T-helper 22 cell (primary cell): ENCODE data around the gene ATP13A2.

Experiments
- DNase-seq: peaks from one replicate; pipeline ENCODE4 v3.0.0-alpha.2; 2020; ENCODE audit warnings: low read depth

ATP13A2 gene, protein sequence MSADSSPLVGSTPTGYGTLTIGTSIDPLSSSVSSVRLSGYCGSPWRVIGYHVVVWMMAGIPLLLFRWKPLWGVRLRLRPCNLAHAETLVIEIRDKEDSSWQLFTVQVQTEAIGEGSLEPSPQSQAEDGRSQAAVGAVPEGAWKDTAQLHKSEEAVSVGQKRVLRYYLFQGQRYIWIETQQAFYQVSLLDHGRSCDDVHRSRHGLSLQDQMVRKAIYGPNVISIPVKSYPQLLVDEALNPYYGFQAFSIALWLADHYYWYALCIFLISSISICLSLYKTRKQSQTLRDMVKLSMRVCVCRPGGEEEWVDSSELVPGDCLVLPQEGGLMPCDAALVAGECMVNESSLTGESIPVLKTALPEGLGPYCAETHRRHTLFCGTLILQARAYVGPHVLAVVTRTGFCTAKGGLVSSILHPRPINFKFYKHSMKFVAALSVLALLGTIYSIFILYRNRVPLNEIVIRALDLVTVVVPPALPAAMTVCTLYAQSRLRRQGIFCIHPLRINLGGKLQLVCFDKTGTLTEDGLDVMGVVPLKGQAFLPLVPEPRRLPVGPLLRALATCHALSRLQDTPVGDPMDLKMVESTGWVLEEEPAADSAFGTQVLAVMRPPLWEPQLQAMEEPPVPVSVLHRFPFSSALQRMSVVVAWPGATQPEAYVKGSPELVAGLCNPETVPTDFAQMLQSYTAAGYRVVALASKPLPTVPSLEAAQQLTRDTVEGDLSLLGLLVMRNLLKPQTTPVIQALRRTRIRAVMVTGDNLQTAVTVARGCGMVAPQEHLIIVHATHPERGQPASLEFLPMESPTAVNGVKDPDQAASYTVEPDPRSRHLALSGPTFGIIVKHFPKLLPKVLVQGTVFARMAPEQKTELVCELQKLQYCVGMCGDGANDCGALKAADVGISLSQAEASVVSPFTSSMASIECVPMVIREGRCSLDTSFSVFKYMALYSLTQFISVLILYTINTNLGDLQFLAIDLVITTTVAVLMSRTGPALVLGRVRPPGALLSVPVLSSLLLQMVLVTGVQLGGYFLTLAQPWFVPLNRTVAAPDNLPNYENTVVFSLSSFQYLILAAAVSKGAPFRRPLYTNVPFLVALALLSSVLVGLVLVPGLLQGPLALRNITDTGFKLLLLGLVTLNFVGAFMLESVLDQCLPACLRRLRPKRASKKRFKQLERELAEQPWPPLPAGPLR

DNA sequence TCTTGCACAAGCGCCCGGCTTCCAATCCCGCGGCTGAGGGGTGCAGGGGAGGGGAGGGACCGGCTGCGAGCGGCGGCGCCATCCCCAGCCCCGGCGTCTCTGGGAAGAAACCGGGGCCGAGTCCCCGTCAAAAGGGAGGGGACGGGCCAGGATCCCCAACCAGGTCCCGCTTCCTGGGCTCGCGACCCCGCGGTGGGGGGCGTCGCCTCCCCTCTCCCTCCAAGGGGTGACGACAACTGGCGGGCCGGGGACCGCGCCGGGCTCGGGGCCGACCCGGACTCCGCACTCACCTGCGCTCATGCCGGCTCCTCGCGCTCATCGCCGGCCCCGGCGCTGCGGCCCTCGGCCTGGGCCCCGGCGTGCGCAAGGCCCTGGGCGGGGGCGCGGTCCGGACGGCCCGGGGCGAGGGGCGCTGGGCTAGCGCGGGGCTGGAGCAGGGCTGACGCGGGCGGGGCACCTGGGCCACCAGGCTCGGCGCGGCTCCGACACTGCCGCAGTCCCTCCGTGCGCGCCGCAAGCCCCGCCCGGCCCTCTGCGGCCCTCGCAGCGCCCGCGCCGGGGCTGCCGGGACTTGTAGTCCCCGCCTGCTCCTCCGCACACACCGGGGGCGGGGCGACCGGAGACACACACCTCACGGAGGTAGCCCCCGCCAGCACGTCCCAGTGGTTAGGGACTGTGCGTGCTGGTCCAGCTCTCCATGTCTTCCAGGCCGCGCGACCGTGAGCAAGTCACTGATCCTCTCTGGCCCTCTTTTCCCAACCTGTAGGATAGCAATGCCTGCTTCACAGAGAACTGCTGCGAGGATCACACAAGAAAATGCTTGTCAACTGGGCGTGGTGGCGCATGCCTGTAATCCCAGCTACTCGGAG, at the start of gene ATP13A2:
TSS of gene ATP13A2 (minus strand) at position 490 of the 869 bp plus-strand sequence. CDS start at position 300, 190 bp downstream.
- peak; percentile 76 for DNase-seq

DNA sequence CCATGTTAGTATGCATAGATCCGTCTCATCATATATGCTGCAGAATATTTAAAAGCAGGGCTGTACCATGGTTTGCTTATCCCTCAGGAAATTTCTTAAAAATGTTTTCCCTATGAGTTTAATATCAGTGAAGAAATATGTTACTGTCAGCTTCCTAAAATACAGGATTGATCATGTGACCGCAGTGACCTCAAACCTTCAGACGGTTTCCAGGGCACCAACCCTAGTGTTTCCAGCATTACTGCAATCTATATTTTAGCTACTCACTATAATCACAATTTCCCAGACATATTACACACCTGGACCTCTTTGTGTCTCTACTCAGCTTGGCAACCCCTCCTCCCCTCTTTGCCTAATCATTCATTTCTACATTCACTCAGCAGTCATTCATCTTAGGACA, 49.8 kb upstream of the ATP13A2 start:
- DNase-seq = no peak

DNA sequence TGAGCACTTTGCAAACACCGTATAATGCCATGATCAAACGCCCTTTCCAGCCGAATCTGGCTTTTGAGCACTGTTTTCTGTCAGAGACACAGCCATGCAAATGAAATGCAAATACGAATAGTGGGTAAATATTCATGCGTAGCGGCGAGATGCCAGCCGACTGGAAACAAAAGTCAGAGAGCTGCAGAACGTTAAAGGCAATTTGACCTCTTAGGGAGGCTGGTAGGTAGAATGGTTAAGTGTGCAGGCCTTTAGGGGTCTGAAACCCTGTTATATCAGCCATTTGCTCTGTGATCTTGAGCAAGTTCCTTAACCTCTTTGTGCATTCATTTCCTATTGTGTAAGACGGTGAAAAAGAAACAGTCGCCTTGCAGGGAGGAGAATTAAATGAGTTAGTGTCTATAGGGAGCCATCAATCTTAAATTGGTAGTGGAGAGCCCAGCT, 48.6 kb upstream of the ATP13A2 start:
- DNase-seq = no peak

DNA sequence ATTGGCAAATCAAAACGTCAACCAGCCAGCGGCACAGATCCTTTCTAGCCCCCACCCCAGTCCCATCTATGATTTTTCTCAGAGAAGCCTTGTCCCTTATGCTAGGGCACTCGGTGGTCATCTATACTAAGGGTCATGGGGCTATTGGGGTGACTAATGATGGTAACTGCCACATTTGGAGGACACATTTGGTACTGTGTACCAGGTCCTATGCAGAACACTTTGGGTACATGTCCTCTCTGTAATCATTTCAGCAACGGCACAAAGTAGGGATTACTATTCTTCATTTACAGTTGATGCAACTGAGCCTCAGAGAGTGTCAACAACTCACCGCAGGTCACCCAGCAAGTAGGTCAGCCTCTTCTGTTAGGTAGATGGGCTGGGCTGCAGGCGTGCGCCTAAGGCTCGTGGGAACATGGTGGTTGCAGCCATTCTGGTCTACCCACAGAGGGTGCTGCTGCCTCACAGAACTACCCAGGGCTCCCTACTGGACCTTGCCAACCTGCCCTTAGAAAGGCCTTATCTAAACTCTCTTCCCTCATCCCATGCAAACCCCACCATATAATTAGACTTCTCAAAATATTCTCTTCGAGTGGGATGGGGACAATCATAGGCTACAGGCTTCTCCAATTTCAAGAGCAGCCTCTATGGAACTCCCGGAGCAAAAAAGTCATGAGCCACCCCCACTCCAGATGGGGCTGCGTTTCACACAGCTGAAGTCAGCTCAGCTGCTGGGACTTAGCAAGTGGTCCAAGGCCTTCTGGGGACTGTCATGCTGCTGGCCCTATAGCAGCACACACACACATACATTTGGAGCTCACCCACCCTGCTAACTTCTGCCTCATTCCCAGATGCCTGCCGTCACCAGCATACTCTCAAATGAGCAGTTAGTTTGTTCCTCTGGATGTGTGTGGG, 47.9 kb upstream of the ATP13A2 start:
- DNase-seq = no peak

DNA sequence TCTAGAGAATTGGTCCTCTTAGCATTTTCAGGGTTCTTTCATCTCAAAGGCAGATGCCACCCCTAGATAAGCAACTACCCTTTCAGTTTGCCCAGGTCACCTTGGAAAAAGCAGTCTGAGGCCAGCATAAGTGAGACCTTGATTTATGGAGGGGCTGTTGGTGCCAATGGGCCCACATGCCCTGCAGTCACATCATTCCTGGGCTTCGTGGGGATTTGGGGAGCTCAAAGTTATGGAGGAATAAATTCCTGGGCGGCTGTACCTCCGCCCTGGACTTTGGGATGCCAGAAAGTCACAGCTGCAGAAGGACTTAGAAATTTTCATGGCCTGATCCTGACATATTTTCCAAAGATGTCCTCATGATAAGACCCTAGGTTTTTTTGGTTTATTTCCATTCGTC, 44.8 kb upstream of the ATP13A2 start:
- DNase-seq = no peak

DNA sequence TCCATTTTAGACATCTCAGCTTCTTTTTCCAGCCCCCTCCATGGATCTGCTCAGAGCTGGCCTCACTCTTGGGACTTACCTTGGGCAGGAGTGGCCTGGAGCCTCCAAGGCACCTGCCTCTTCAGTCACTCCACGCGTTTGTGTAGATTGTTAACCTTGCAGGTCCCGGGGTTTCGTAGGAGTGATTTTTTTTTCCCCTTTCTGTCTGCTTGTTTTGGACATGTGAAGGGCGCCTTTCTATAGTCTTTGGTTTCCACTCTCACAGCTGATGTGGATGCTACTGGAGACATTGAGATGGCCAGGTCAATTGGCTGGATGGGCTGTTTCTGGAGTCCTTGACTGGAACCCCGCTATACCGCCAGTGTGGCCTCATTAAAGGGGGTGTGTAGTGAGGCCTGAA, 44.1 kb upstream of the ATP13A2 start:
- DNase-seq = no peak

DNA sequence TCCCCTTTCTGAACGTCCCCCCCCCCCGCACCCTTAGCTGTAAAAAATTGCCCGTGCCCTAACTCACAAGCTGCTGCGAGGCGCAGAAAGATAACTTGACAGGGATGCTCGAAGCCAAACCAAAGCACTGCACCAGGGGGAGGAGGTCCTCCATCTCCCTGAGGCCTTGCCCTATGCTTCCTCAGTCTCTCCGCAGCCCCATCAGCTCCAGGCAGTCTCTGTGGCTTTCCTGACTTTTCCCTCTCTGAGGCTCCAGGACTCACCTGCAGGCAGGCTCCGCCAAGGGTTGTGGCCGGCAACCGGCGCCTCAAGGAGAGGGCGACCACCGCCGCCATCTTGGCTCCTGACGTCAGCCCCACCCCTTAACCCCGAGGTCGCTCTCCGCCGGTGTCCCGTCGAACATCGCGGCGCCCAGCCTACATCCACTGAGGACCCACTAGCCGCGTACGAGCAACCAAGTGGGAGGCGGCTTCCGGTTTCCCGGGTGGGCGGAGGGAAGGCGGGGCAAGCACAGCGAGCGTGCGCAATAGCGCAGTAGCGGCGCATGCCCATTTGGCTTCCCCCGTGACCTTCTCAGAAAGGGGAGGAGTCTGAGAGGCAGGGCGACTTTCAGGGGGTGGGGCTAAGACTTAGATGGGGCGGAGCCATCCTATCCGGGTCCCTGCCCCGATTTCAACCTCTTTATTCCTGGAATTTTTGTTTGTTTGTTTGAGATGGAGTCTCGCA, 42.1 kb upstream of the ATP13A2 start, which contains the start of gene SDHB:
TSS of gene SDHB (minus strand) at position 348 of the 726 bp plus-strand sequence. CDS start at position 335, 13 bp downstream.
- peak; percentile 96 for DNase-seq

DNA sequence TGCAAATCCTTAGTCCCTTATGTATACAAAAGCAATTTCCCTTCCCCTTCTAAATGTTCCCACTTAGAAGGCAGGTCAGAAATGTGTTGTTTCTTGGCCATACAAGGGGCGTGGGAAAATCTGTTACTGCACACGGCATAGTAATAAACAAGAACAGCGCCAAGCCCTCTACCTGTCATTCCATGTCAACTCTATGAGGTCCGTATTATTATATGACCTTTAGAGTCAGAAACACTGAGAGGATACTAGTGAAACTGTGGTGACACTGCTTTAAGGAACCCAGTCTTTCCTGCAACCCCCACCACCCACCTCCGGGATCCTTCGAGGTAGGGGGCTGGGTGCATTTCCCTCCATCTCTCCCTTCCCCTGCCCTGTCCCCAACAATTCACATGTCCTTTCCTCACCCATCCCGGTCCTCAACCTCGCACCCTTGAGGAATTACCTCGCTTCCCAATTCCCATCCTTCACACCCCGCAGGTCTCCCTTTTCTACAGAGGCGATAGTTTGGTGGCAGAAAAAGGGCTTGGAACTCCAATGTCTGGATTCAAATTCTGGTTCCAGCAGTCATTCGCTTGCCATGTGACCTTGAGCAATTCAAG, 41.5 kb upstream of the ATP13A2 start:
- DNase-seq = no peak

DNA sequence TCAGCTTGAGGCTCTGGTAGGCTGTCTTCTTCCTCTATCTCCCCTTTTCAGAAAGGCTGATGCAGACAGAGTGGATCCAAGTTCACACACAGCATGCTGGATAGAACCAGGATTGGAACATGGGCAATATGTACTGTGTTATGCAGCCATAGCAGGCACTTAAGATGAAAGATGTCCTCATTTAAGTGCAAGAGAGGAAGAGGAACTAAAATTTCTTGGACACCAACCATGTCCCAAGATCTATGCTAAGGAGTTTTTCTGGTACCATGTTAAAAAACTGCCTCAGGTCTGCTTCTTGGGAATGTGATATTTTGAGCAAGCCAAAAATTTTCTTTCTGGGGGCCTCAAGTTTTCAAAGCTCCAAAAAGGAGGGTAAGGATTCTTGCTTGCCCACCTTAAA, 40.9 kb upstream of the ATP13A2 start:
- no peak for DNase-seq

DNA sequence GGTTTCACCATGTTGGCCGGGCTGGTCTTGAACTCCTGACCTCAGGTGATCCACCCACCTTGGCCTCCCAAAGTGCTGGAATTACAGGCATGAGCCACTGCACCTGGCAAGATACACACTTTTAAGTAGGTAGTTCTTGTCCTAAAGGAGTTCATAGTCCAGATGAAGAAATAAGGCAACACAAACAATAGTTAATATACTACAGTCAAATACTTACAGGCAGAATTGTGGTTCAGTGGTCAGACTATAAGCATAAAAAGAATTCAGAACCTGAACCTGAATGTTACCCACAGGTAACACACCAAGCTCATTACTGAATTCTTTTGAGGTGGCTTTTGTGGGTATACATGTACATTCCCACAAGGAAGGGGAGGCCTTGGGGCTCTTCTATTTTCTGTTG, 40.3 kb upstream of the ATP13A2 start:
- no peak for DNase-seq

DNA sequence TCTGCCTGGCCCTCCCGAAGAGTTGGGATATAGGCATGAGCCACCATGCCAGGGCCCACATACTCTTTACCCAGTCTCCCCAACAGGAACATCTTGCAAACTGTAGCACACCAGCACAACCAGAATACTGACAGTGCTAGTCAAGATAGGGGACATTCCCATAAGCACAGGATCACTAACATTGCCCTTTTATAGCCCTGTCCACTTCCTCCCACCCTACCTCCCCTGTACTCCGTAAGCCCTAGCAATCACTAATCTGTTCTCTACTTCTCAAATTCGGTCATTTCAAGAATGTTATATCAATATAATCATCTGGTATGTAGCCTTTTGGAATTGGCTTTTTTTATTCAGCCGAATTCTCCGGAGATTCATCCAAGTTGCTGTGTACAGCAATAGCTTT, 36.2 kb upstream of the ATP13A2 start:
- no peak for DNase-seq

DNA sequence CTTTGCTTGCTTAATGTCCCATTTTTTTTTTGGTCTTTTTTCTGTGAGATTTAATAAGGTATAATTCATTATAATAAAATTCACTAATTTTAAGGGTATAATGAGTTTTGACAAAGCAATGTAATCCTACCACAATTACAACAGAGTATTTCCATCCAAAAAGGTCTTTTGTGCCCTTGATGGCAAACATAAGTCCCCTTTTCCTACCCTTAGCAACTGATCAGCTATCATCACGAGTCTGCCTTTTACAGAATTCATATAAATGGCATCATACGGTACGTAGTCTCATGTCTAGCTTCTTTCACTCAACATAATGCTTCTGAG, 34.6 kb upstream of the ATP13A2 start:
- DNase-seq = no peak

DNA sequence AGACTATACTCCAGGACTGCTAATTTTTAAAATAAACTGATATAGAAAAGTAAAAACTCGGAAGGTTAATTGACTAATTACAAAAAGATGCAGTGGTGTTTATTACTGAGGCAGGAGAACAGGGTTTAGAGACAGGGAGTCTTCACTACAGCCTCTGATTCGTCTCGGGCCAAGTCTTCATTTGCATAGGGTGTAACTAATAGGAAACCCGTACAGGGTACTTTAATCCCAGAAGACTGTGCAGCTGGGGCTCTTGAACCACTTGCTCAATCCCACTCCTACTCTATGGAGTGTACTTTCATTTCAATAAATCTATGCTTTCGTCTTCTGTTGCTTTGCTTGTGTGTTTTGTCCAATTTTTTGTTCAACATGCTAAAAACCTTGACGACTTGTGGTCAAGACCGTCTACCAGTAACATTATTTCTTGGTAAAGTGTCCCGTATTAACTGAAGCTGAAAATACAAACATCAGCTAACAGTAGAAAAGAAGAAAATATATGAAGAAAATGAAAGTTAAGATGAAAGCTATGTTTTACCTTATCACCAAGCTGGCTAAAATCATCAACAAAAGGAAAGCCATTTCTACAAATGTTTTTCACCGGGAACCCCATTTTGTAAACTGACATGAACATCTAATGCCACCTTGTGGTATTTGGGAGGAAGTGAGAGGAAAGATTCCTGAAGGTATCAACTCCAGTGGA, 34.1 kb upstream of the ATP13A2 start:
- DNase-seq = no peak

DNA sequence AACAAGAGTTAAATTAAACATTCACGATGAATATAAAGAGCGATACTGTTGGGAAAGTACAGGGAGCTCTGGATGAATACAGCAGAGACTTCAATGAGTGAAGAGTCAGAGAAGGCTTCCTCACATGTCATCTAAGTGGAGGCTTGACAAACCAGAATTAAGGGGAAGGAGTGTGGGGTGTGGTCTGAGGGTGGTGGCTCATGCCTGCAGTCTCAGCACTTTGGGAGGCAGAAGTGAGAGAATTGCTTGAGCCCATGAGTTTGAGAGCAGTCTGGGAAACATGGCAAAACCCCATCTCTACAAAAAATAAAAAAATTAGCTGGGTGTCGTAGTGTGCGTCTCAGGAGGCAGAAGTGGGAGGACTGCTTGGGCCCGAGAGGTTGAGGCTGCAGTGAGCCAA, 33.4 kb upstream of the ATP13A2 start:
- no peak for DNase-seq

DNA sequence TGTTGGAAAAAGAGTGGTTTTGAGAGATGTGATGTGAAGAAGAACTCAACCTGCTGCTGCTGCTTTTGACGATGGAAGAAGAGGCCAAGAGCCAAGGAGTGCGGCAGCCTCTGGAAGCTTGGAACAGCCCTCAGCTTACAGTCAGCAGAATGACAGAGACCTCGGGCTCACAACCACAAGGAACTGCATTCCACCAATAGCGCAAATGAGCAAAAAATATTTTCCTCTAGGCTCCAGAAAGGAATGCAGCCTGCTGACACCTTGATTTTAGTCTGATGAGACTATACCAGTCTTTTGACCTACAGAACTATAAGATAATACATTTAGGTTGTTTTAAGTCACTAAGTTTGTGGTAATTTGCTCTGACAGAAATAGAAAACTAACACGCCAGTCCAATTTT, 31.9 kb upstream of the ATP13A2 start:
- no peak for DNase-seq

DNA sequence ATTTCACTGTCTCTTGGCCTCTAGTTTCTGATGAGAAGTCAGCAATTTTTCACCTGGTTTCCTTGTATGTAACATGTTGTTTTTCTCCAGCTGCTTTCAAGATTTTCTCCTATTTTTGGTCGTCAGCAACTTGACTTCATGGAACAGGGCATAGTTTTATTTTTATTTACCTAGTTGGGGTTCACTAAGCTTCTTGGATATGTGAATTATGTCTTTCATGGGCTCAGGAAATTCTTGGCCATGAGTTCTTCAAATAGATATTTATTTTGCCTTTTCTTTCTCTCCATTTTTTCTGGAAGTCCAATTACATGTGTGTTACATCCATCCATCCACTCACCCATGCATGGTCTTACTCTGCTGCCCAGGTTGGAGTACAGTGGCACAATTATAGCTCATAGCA, 28.4 kb upstream of the ATP13A2 start:
- DNase-seq = no peak

DNA sequence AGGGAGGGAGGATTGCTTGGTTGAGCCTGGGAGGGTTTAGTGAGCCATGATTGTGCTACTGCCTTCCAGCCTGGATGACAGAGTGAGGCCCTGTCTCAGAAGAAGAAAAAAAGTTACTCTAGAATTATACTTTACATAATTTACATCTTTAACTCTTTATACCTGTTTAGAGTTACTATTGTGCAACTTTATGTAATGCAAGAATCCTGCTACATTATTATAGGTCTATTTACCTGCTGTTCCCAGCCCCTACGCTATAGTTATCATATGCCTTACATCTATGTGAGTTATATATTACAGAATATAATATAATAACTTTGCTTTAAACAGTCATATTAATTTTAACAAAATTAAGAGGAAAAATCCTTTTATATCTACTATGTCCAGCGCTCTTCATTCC, 27.8 kb upstream of the ATP13A2 start:
- no peak for DNase-seq

DNA sequence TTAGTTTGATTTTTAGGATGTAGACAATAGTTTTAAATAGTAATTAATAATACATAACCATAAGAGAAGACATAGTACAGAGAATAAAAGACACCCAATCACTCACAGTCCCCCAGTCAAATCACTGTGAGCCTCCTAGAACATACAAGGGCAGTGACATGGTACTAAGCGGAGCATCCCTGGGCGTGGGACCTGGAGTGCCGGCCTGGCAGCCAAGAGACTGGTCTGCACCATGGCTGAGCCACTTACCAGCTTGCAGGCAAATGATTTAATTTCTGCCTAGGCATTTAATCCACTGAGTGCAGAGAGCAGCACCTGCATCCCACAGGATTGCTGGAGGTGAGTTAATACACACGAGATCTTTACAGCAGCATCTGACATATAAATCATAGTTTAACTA, 21.8 kb upstream of the ATP13A2 start:
- DNase-seq = no peak

DNA sequence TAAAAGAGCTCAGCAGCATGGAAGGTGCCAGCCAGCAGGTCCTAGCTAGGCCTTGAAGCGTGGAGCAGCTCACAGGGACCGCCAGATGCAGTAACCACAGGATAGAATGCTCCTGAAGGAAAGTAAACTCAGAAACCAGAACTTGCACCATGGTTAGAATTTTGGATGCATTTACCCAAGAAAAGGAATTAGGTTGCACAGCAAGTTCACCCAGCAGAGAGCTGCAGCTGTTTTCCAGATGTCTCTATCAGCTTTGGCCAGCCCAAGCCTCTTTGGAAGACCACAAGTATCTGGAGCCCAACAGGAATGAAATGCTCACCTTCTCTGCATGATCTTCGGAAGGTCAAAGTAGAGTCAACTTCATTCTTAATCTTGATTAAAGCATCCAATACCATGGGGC, 21.0 kb upstream of the ATP13A2 start:
- no peak for DNase-seq
